Keratinocyte (primary cell): ENCODE measurements around the gene IPO8. TPM values are rescaled to one million over a fixed set of nuclear protein-coding genes. Genes with fewer than 3 reads are reported as not detected.

Source experiments
- DNase-seq: peaks from one replicate; pipeline ENCODE4 v3.0.0-alpha.2; 2011; ENCODE audit warnings: low read depth, missing footprints, low spot score
- FAIRE-seq: peaks from 2 replicates; lab custom pipeline; 2011; peaks lifted over from hg19 to GRCh38; lab: Jason Lieb, UNC
- H2AFZ ChIP-seq: 2 replicates; pipeline ENCODE4 v1.6.0; 2012; ENCODE audit warnings: low read length, control low read depth, inconsistent platforms; ENCODE audit not compliant: control insufficient read depth
- H3K27ac ChIP-seq: 2 replicates; pipeline ENCODE4 v1.5.1; 2011; ENCODE audit warnings: low read length; ENCODE audit not compliant: control insufficient read depth, insufficient read depth
- H3K27me3 ChIP-seq: 3 replicates; pipeline ENCODE4 v1.6.0; 2011; ENCODE audit warnings: low read length; ENCODE audit not compliant: control insufficient read depth, insufficient read depth; ENCODE audit errors: extremely low read depth
- H3K36me3 ChIP-seq, 2 experiments: 2 replicates in 1 of 2; 3 replicates in 1 of 2; pipeline ENCODE4 v1.5.1; 2011; ENCODE audit warnings: low read length in 2 of 2, mild to moderate bottlenecking in 1 of 2; ENCODE audit not compliant: control insufficient read depth in 2 of 2, insufficient read depth in 2 of 2; ENCODE audit errors: extremely low read depth in 1 of 2
- H3K4me1 ChIP-seq: 3 replicates; pipeline ENCODE4 v1.5.1; 2011; ENCODE audit warnings: low read length; ENCODE audit not compliant: control insufficient read depth, insufficient read depth; ENCODE audit errors: extremely low read depth
- H3K4me2 ChIP-seq: 3 replicates; pipeline ENCODE4 v1.6.0; 2011; ENCODE audit warnings: low read depth, low read length; ENCODE audit not compliant: control insufficient read depth, insufficient read depth; ENCODE audit errors: extremely low read depth
- H3K4me3 ChIP-seq, 3 experiments: fragments of 200-600 bp in 1 of 3; sonication (generic) in 1 of 3; 2 replicates in 2 of 3; 3 replicates in 1 of 3; pipeline ENCODE4 v1.5.1; 2011 to 2016; ENCODE audit warnings: low read length in 3 of 3, mild to moderate bottlenecking in 3 of 3, control low read depth in 2 of 3, inconsistent platforms in 1 of 3, low read depth in 1 of 3, mixed read lengths in 1 of 3, mixed run types in 1 of 3, moderate library complexity in 1 of 3; ENCODE audit not compliant: control insufficient read depth in 2 of 3, insufficient read depth in 2 of 3; ENCODE audit errors: extremely low read depth in 1 of 3
- H3K79me2 ChIP-seq: 2 replicates; pipeline ENCODE4 v1.6.0; 2012; ENCODE audit warnings: low read length; ENCODE audit not compliant: control insufficient read depth, insufficient read depth
- H3K9ac ChIP-seq: 3 replicates; pipeline ENCODE4 v1.6.0; 2011; ENCODE audit warnings: low read length; ENCODE audit not compliant: control insufficient read depth, insufficient read depth; ENCODE audit errors: extremely low read depth
- H3K9me1 ChIP-seq: 3 replicates; pipeline ENCODE4 v1.6.0; 2011; ENCODE audit warnings: low read length; ENCODE audit not compliant: control insufficient read depth, insufficient read depth; ENCODE audit errors: extremely low read depth
- H3K9me3 ChIP-seq: 2 replicates; pipeline ENCODE4 v1.5.1; 2012; ENCODE audit warnings: low read depth, low read length; ENCODE audit not compliant: control insufficient read depth
- H4K20me1 ChIP-seq: 3 replicates; pipeline ENCODE4 v1.6.0; 2011; ENCODE audit warnings: low read length; ENCODE audit not compliant: control insufficient read depth, insufficient read depth; ENCODE audit errors: extremely low read depth
- CTCF ChIP-seq, 3 experiments: IDR thresholded peaks in 1 of 3; conservative IDR thresholded peaks in 1 of 3; optimal IDR thresholded peaks in 1 of 3; 2 replicates in 2 of 3; 3 replicates in 1 of 3; pipeline versions ENCODE3 to v1.5.1; 2011; ENCODE audit warnings: low read length in 3 of 3, mild to moderate bottlenecking in 3 of 3, moderate library complexity in 2 of 3, control low read depth in 1 of 3, inconsistent platforms in 1 of 3; ENCODE audit not compliant: insufficient read depth in 2 of 3; ENCODE audit errors: extremely low read depth in 1 of 3
- EZH2 ChIP-seq: IDR thresholded peaks from one replicate; pipeline ENCODE4 v1.6.1; 2012; ENCODE audit warnings: inconsistent platforms, mild to moderate bottlenecking, low read length, moderate library complexity
- dilution Hi-C: fragments of 300-500 bp; cut with MboI; formaldehyde crosslinking; loops from one replicate; pipeline ENCODE4 v1.7.0; 2020; ENCODE audit warnings: low sequenced_read_pairs; ENCODE audit not compliant: extremely low pct_ligation_motif_present
- polyA plus RNA-seq, 5 experiments: library from polyadenylated mRNA; depleted of rRNA in 3 of 5; stranded (reverse) in 3 of 5; stranded (forward) in 1 of 5; unstranded in 1 of 5; fragments of >200 nt; gene quantifications; 1 replicate in 1 of 5; 2 replicates in 3 of 5; 3 replicates in 1 of 5; pipeline versions ENCODE4 v1.2.1 to v1.2.3, GENCODE V29; 2011 to 2012; ENCODE audit warnings: missing spikeins in 2 of 5, low read depth in 1 of 5, low replicate concordance in 1 of 5

The IPO8 gene
- polyA plus RNA-seq, 1 donor (not counting 4 experiments of a cell fraction or from before 2014, with no cell fraction given) = 18.8 TPM

GRCh38 chr12:30707613-30708342 lies 12.1 kb upstream of the IPO8 start:
- H3K9me1 ChIP-seq = no peaks in the 10 kb centered on the region
- no peaks in the 10 kb centered on the region for H3K79me2 ChIP-seq
- H3K4me3 ChIP-seq = no peak overlapping the region
- TF ChIP-seq CTCF (optimal IDR thresholded peaks at IDR 0.05 in 1 of 3, IDR thresholded peaks at IDR 0.05 in 1 of 3, conservative IDR thresholded peaks at IDR 0.05 in 1 of 3; ENCODE audit: extremely low read depth in 1 of 3, insufficient read depth in 2 of 3, low read length in 3 of 3) (no peak), EZH2 (no peak)
- DNase-seq (no peak), FAIRE-seq (no peak)
- no peak overlapping the region for H3K4me2 ChIP-seq
- H3K27ac ChIP-seq = no peak overlapping the region
- no peaks in the 10 kb centered on the region for H3K9me3 ChIP-seq
- no peaks in the 10 kb centered on the region for H3K4me1 ChIP-seq
- no peaks in the 10 kb centered on the region for H4K20me1 ChIP-seq
- H2AFZ ChIP-seq = no peak overlapping the region
- H3K36me3 ChIP-seq = peaks cover 4 to 17% of the 10 kb centered on the region in 2 experiments
- no peaks in the 10 kb centered on the region for H3K27me3 ChIP-seq
- dilution Hi-C loops = no loop called here
- H3K9ac ChIP-seq = no peak overlapping the region

GRCh38 chr12:30706476-30706875 lies 10.8 kb upstream of the IPO8 start:
- H3K27ac ChIP-seq = no peak overlapping the region
- no peak overlapping the region for H2AFZ ChIP-seq
- H3K9me3 ChIP-seq = no peaks in the 10 kb centered on the region
- no peak overlapping the region for H3K9ac ChIP-seq
- no peaks in the 10 kb centered on the region for H3K9me1 ChIP-seq
- no peak for FAIRE-seq
- H3K36me3 ChIP-seq = peaks cover 4 to 13% of the 10 kb centered on the region in 2 experiments
- no peak for DNase-seq
- H3K4me1 ChIP-seq = no peaks in the 10 kb centered on the region
- H3K27me3 ChIP-seq = no peaks in the 10 kb centered on the region
- TF ChIP-seq EZH2 (no peak), CTCF (optimal IDR thresholded peaks at IDR 0.05 in 1 of 3, IDR thresholded peaks at IDR 0.05 in 1 of 3, conservative IDR thresholded peaks at IDR 0.05 in 1 of 3; ENCODE audit: extremely low read depth in 1 of 3, insufficient read depth in 2 of 3, low read length in 3 of 3) (no peak)
- H3K4me2 ChIP-seq = no peak overlapping the region
- dilution Hi-C loops = no loop called here
- H3K79me2 ChIP-seq = no peaks in the 10 kb centered on the region
- no peak overlapping the region for H3K4me3 ChIP-seq
- no peaks in the 10 kb centered on the region for H4K20me1 ChIP-seq
